ENCODE data around the gene PABPN1L.

Gene PABPN1L

GRCh38 chr16:88906535-88907105 lies 40.2 kb upstream of the PABPN1L start:
- H2BK12ac ChIP-seq (ENCODE audit: low read length), result no peak overlapping the region
- H4K12ac ChIP-seq (ENCODE audit: low read depth, low read length), result no peak overlapping the region
- no peak overlapping the region for H3K4me2 ChIP-seq (ENCODE audit: low read length)
- H3K18ac ChIP-seq (ENCODE audit: low read length), result no peak overlapping the region
- peaks cover 0 to 2% of the 10 kb centered on the region in 2 experiments for H3K4me1 ChIP-seq (ENCODE audit: control insufficient read depth in 1 of 2, insufficient read depth in 2 of 2, low read length in 2 of 2)
- no peak overlapping the region for H4K91ac ChIP-seq (ENCODE audit: low read depth, low read length)
- H4K8ac ChIP-seq (ENCODE audit: low read depth, low read length), result no peak overlapping the region
- H3K27ac ChIP-seq (ENCODE audit: low read depth, low read length), result no peak overlapping the region
- H2BK5ac ChIP-seq (ENCODE audit: low read depth, low read length, poor library complexity), result no peak overlapping the region
- H3K9ac ChIP-seq (ENCODE audit: low read length), result no peak overlapping the region
- no peak overlapping the region for H2AK5ac ChIP-seq (ENCODE audit: low read length)
- no peak overlapping the region for H3K4ac ChIP-seq (ENCODE audit: low read depth, low read length)
- no peak overlapping the region for H3K23ac ChIP-seq (ENCODE audit: low read length)
- H3K36me3 ChIP-seq (ENCODE audit: control insufficient read depth in 1 of 2, insufficient read depth in 2 of 2, low read length in 2 of 2), result no peaks in the 10 kb centered on the region
- no peaks in the 10 kb centered on the region for H3K9me3 ChIP-seq (ENCODE audit: insufficient read depth, low read depth, low read length)
- no peak overlapping the region for H2BK120ac ChIP-seq (ENCODE audit: insufficient read depth, low read length, poor library complexity)
- no peaks in the 10 kb centered on the region for H3K79me1 ChIP-seq (ENCODE audit: low read length)
- no peak overlapping the region for H3K14ac ChIP-seq (ENCODE audit: low read length)
- H2AFZ ChIP-seq (ENCODE audit: insufficient read depth, low read length, poor library complexity), result no peak overlapping the region
- no peak overlapping the region for H3K4me3 ChIP-seq (ENCODE audit: low read depth, low read length)
- H3K27me3 ChIP-seq (ENCODE audit: insufficient read depth, low read length), result no peaks in the 10 kb centered on the region
- no peaks in the 10 kb centered on the region for H3K79me2 ChIP-seq (ENCODE audit: control insufficient read depth, insufficient read depth, low read length, poor library complexity)
- no peak for DNase-seq
- WGBS (ENCODE audit: extremely low coverage, insufficient coverage, insufficient read length), result no CpG with 5 or more reads among the region's 22 CpGs

GRCh38 chr16:88906020-88906419 lies 39.6 kb upstream of the PABPN1L start:
- Histone ChIP-seq H3K4me3 (ENCODE audit: low read depth, low read length) (no peak overlapping the region), H4K91ac (ENCODE audit: low read depth, low read length) (no peak overlapping the region), H3K9ac (ENCODE audit: low read length) (no peak overlapping the region), H3K9me3 (ENCODE audit: insufficient read depth, low read depth, low read length) (no peaks in the 10 kb centered on the region), H3K18ac (ENCODE audit: low read length) (no peak overlapping the region), H3K27me3 (ENCODE audit: insufficient read depth, low read length) (no peaks in the 10 kb centered on the region), H3K14ac (ENCODE audit: low read length) (no peak overlapping the region), H3K79me2 (ENCODE audit: control insufficient read depth, insufficient read depth, low read length, poor library complexity) (no peaks in the 10 kb centered on the region), H2AK5ac (ENCODE audit: low read length) (no peak overlapping the region), H3K79me1 (ENCODE audit: low read length) (no peaks in the 10 kb centered on the region), H4K8ac (ENCODE audit: low read depth, low read length) (no peak overlapping the region), H4K12ac (ENCODE audit: low read depth, low read length) (no peak overlapping the region), H2BK5ac (ENCODE audit: low read depth, low read length, poor library complexity) (no peak overlapping the region), H2AFZ (ENCODE audit: insufficient read depth, low read length, poor library complexity) (no peak overlapping the region), H3K4me1 (ENCODE audit: control insufficient read depth in 1 of 2, insufficient read depth in 2 of 2, low read length in 2 of 2) (peaks cover 0 to 2% of the 10 kb centered on the region in 2 experiments), H3K4me2 (ENCODE audit: low read length) (no peak overlapping the region), H3K27ac (ENCODE audit: low read depth, low read length) (no peak overlapping the region), H3K23ac (ENCODE audit: low read length) (no peak overlapping the region), H2BK120ac (ENCODE audit: insufficient read depth, low read length, poor library complexity) (no peak overlapping the region), H2BK12ac (ENCODE audit: low read length) (no peak overlapping the region), H3K36me3 (ENCODE audit: control insufficient read depth in 1 of 2, insufficient read depth in 2 of 2, low read length in 2 of 2) (no peaks in the 10 kb centered on the region), H3K4ac (ENCODE audit: low read depth, low read length) (no peak overlapping the region)
- DNase-seq, result no peak
- no CpG with 5 or more reads among the region's 16 CpGs for WGBS (ENCODE audit: extremely low coverage, insufficient coverage, insufficient read length)

GRCh38 chr16:88905563-88905962 lies 39.1 kb upstream of the PABPN1L start:
- Histone ChIP-seq H2AFZ (ENCODE audit: insufficient read depth, low read length, poor library complexity) (no peak overlapping the region), H3K4ac (ENCODE audit: low read depth, low read length) (no peak overlapping the region), H2AK5ac (ENCODE audit: low read length) (no peak overlapping the region), H4K8ac (ENCODE audit: low read depth, low read length) (no peak overlapping the region), H3K9me3 (ENCODE audit: insufficient read depth, low read depth, low read length) (no peaks in the 10 kb centered on the region), H3K4me2 (ENCODE audit: low read length) (no peak overlapping the region), H3K79me2 (ENCODE audit: control insufficient read depth, insufficient read depth, low read length, poor library complexity) (no peaks in the 10 kb centered on the region), H3K18ac (ENCODE audit: low read length) (no peak overlapping the region), H3K27me3 (ENCODE audit: insufficient read depth, low read length) (no peaks in the 10 kb centered on the region), H3K14ac (ENCODE audit: low read length) (no peak overlapping the region), H2BK5ac (ENCODE audit: low read depth, low read length, poor library complexity) (no peak overlapping the region), H2BK12ac (ENCODE audit: low read length) (no peak overlapping the region), H3K27ac (ENCODE audit: low read depth, low read length) (no peak overlapping the region), H3K79me1 (ENCODE audit: low read length) (no peaks in the 10 kb centered on the region), H3K4me3 (ENCODE audit: low read depth, low read length) (no peak overlapping the region), H3K23ac (ENCODE audit: low read length) (no peak overlapping the region), H3K36me3 (ENCODE audit: control insufficient read depth in 1 of 2, insufficient read depth in 2 of 2, low read length in 2 of 2) (no peaks in the 10 kb centered on the region), H2BK120ac (ENCODE audit: insufficient read depth, low read length, poor library complexity) (no peak overlapping the region), H3K9ac (ENCODE audit: low read length) (no peak overlapping the region), H3K4me1 (ENCODE audit: control insufficient read depth in 1 of 2, insufficient read depth in 2 of 2, low read length in 2 of 2) (peaks cover 0 to 2% of the 10 kb centered on the region in 2 experiments), H4K91ac (ENCODE audit: low read depth, low read length) (no peak overlapping the region), H4K12ac (ENCODE audit: low read depth, low read length) (no peak overlapping the region)
- WGBS (ENCODE audit: extremely low coverage, insufficient coverage, insufficient read length), result no CpG with 5 or more reads among the region's 13 CpGs
- DNase-seq, result no peak

GRCh38 chr16:88904676-88905365 lies 38.4 kb upstream of the PABPN1L start:
- WGBS (ENCODE audit: extremely low coverage, insufficient coverage, insufficient read length), result no CpG with 5 or more reads among the region's 21 CpGs
- H2BK5ac ChIP-seq (ENCODE audit: low read depth, low read length, poor library complexity), result no peak overlapping the region
- no peak overlapping the region for H3K18ac ChIP-seq (ENCODE audit: low read length)
- H4K12ac ChIP-seq (ENCODE audit: low read depth, low read length), result no peak overlapping the region
- H3K14ac ChIP-seq (ENCODE audit: low read length), result no peak overlapping the region
- DNase-seq, result no peak
- H3K9me3 ChIP-seq (ENCODE audit: insufficient read depth, low read depth, low read length), result no peaks in the 10 kb centered on the region
- H2AK5ac ChIP-seq (ENCODE audit: low read length), result no peak overlapping the region
- H3K4me2 ChIP-seq (ENCODE audit: low read length), result no peak overlapping the region
- no peaks in the 10 kb centered on the region for H3K36me3 ChIP-seq (ENCODE audit: control insufficient read depth in 1 of 2, insufficient read depth in 2 of 2, low read length in 2 of 2)
- H3K27me3 ChIP-seq (ENCODE audit: insufficient read depth, low read length), result no peaks in the 10 kb centered on the region
- H3K9ac ChIP-seq (ENCODE audit: low read length), result no peak overlapping the region
- no peak overlapping the region for H2BK120ac ChIP-seq (ENCODE audit: insufficient read depth, low read length, poor library complexity)
- H3K79me1 ChIP-seq (ENCODE audit: low read length), result no peaks in the 10 kb centered on the region
- H3K23ac ChIP-seq (ENCODE audit: low read length), result no peak overlapping the region
- no peak overlapping the region for H3K4me3 ChIP-seq (ENCODE audit: low read depth, low read length)
- no peak overlapping the region for H4K91ac ChIP-seq (ENCODE audit: low read depth, low read length)
- H3K27ac ChIP-seq (ENCODE audit: low read depth, low read length), result no peak overlapping the region
- no peak overlapping the region for H2AFZ ChIP-seq (ENCODE audit: insufficient read depth, low read length, poor library complexity)
- H3K79me2 ChIP-seq (ENCODE audit: control insufficient read depth, insufficient read depth, low read length, poor library complexity), result no peaks in the 10 kb centered on the region
- H3K4me1 ChIP-seq (ENCODE audit: control insufficient read depth in 1 of 2, insufficient read depth in 2 of 2, low read length in 2 of 2), result peaks cover 0 to 2% of the 10 kb centered on the region in 2 experiments
- no peak overlapping the region for H3K4ac ChIP-seq (ENCODE audit: low read depth, low read length)
- H2BK12ac ChIP-seq (ENCODE audit: low read length), result no peak overlapping the region
- H4K8ac ChIP-seq (ENCODE audit: low read depth, low read length), result no peak overlapping the region
